Measurements from ENCODE around the gene UGT1A5. TPM values are rescaled to one million over a fixed set of nuclear protein-coding genes. Genes with fewer than 3 reads are reported as not detected.
"Not testable (repeated sequence)": the region's sequence is repeated elsewhere in the genome, so short reads cannot be mapped to it uniquely, and the experiment has no call there.

Gene UGT1A5
- polyA plus RNA-seq, 1 of the 3 experiments (the other 2 are of a cell fraction), result not detected

GRCh38 chr2:233747283-233747544 lies 34.5 kb downstream of the UGT1A5 start:
- no peaks in the 10 kb centered on the region for H3K36me3 ChIP-seq (replicated peaks in 1 of 2; ENCODE audit: control insufficient read depth in 1 of 2, insufficient read depth in 2 of 2, low read length in 1 of 2)
- H3K4me1 ChIP-seq (ENCODE audit: control insufficient read depth in 1 of 2, insufficient read depth in 2 of 2, low read depth in 1 of 2, low read length in 1 of 2), result no peaks in the 10 kb centered on the region
- no peak overlapping the region for H3K27ac ChIP-seq (ENCODE audit: low read depth in 2 of 2, low read length in 1 of 2)
- H3K9me2 ChIP-seq, result no peaks in the 10 kb centered on the region
- TF ChIP-seq CHD2 (IDR thresholded peaks at IDR 0.05; ENCODE audit: low read length, partially characterized antibody) (no peak), MAX (IDR thresholded peaks at IDR 0.05; ENCODE audit: low read depth) (no peak), REST (IDR thresholded peaks at IDR 0.05; ENCODE audit: low read depth, low read length) (no peak), EZH2phosphoT487 (IDR thresholded peaks at IDR 0.05; ENCODE audit: borderline replicate concordance, low read depth) (no peak), SMC3 (IDR thresholded peaks at IDR 0.05; ENCODE audit: low read depth, low read length) (no peak), YY1 (IDR thresholded peaks at IDR 0.05; ENCODE audit: low read depth) (no peak)
- 63% methylated on average over 2 of the region's 6 CpGs for WGBS (ENCODE audit: low lambda C conversion rate)
- no peaks in the 10 kb centered on the region; the same call in 1 of the 2 replicates for H3K27me3 ChIP-seq (ENCODE audit: insufficient read depth)
- no peak overlapping the region for H3K9ac ChIP-seq
- H4K20me1 ChIP-seq (ENCODE audit: insufficient read depth), result no peaks in the 10 kb centered on the region
- H3K4me3 ChIP-seq (ENCODE audit: low read depth in 2 of 2, low read length in 1 of 2), result no peak overlapping the region
- DNase-seq, result no peak
- H3K9me3 ChIP-seq, result no peaks in the 10 kb centered on the region
- POLR2A ChIA-PET, result no interaction called here
- no peaks in the 10 kb centered on the region for H3F3A ChIP-seq (replicated peaks; ENCODE audit: insufficient read depth)
- CTCF ChIA-PET, result interaction anchor here (1.9 kb wide), 1 partner anchor 36 kb away, joined by 6 read pairs; no protein-coding TSS in a partner anchor
- H2AFZ ChIP-seq (ENCODE audit: low read depth), result no peak overlapping the region
- no peak overlapping the region for H3K4me2 ChIP-seq
- no peaks in the 10 kb centered on the region for H3K79me2 ChIP-seq (ENCODE audit: insufficient read depth)

DNA sequence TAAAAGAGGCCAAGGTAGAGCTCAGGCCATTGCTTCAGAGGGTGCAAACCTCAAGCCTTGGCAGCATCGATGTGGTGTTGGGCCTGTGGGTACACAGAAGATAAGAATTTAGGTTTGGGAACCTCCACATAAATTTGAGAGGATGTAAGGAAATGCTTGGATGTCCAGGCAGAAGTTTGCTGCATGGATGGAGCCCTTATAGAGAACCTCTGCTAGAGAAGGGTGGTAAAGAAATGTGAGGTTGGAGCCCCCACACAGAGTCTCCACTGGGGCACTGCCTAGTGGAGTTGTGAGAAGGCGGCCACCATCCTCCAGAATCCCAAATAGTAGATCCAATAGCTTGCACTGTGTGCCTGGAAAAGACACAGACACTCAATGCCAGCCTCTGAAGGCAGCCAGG lies 38.0 kb downstream of the UGT1A5 start:
- H3K36me3 ChIP-seq (replicated peaks in 1 of 2; ENCODE audit: control insufficient read depth in 1 of 2, insufficient read depth in 2 of 2, low read length in 1 of 2); H3F3A ChIP-seq (replicated peaks; ENCODE audit: insufficient read depth); CTCF ChIA-PET; H3K4me1 ChIP-seq (ENCODE audit: control insufficient read depth in 1 of 2, insufficient read depth in 2 of 2, low read depth in 1 of 2, low read length in 1 of 2); DNase-seq; H3K27me3 ChIP-seq (ENCODE audit: insufficient read depth); H3K9ac ChIP-seq; H3K9me2 ChIP-seq; H3K9me3 ChIP-seq; H4K20me1 ChIP-seq (ENCODE audit: insufficient read depth); H2AFZ ChIP-seq (ENCODE audit: low read depth); H3K4me2 ChIP-seq; H3K4me3 ChIP-seq (ENCODE audit: low read depth in 2 of 2, low read length in 1 of 2); H3K27ac ChIP-seq (ENCODE audit: low read depth in 2 of 2, low read length in 1 of 2); POLR2A ChIA-PET; H3K79me2 ChIP-seq (ENCODE audit: insufficient read depth): not testable (repeated sequence)
- 0% methylated on average over 1 of the region's 2 CpGs for WGBS (ENCODE audit: low lambda C conversion rate)

- H3K27me3 ChIP-seq (ENCODE audit: insufficient read depth); DNase-seq; H3K79me2 ChIP-seq (ENCODE audit: insufficient read depth); H3K9ac ChIP-seq; H3F3A ChIP-seq (replicated peaks; ENCODE audit: insufficient read depth); H3K4me2 ChIP-seq; H3K27ac ChIP-seq (ENCODE audit: low read depth in 2 of 2, low read length in 1 of 2); H3K4me3 ChIP-seq (ENCODE audit: low read depth in 2 of 2, low read length in 1 of 2); H3K9me2 ChIP-seq; H3K36me3 ChIP-seq (replicated peaks in 1 of 2; ENCODE audit: control insufficient read depth in 1 of 2, insufficient read depth in 2 of 2, low read length in 1 of 2); POLR2A ChIA-PET; H2AFZ ChIP-seq (ENCODE audit: low read depth); H3K9me3 ChIP-seq; H4K20me1 ChIP-seq (ENCODE audit: insufficient read depth); CTCF ChIA-PET; H3K4me1 ChIP-seq (ENCODE audit: control insufficient read depth in 1 of 2, insufficient read depth in 2 of 2, low read depth in 1 of 2, low read length in 1 of 2): not testable (repeated sequence)
- 29% methylated on average over 2 of the region's 2 CpGs for WGBS (ENCODE audit: low lambda C conversion rate)
These were observed 38.7 kb downstream of the UGT1A5 start for GRCh38 chr2:233751212-233752009.
